Loucy (cell line): ENCODE results near the gene RARB.

Source experiments
- CTCF ChIP-seq: fragments of 200-600 bp; sonication (generic); conservative IDR thresholded peaks from 2 replicates; pipeline ENCODE4 v1.5.1; 2014; ENCODE audit warnings: mild to moderate bottlenecking, antibody characterized with exemption, low read length
- EZH2phosphoT487 ChIP-seq: fragments of 200-600 bp; IDR thresholded peaks from 2 replicates; pipeline ENCODE4 v1.6.1; 2018; ENCODE audit warnings: antibody characterized with exemption, mild to moderate bottlenecking, moderate library complexity, borderline replicate concordance

- no peak for TF ChIP-seq CTCF
- no peak for TF ChIP-seq EZH2phosphoT487
Observed at GRCh38 chr3:25457671-25458419, 29.8 kb downstream of the RARB start.
